ENCODE data around the gene MYH7B.

The MYH7B gene

DNA sequence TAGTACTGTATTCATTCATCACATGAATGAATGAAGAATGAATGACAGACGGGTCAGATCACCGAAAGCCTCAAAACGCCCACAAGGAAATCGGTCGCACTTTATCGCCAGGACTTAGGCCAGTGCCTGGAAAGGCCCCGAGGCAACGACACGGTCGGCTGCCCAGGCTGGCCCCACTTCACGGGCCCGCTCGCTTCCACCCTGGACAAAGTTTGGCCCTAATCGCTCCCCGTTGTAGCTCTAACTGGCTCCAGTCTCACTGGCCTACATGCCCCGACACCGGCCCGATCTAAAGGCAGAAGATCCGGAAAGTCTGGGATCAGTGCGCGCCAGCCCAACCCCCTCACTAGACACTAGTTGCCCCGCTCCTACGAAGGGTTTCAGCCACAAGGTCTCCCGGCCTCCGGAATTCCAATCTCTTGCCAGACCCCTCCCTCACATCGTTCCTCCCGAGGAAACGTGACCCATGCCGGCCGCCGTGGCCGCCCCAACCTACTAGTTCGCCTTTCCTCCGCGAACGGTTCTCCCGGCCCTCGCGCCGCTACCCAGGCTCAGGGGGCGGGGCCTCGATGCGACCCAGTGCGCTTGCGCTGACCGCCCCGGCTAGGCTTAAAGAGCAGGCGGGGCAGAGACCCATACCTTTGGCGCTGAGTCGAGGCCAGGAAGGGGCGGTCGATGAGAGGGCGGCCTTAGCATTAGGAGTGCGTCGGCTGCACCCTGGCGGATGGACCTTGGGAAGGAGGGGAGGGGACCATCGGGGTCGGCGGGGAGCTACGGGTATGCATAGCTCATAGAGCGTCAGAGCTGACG lies at the start of gene MYH7B, which contains the start of gene GSS:
TSS of gene MYH7B (plus strand) at position 638 of the 810 bp plus-strand sequence. CDS start 22,138 bp downstream, outside the sequence.
TSS of gene GSS (minus strand) at position 576 of the 810 bp plus-strand sequence. CDS start 3,954 bp downstream, outside the sequence.
- peak; percentile 99 for DNase-seq

DNA sequence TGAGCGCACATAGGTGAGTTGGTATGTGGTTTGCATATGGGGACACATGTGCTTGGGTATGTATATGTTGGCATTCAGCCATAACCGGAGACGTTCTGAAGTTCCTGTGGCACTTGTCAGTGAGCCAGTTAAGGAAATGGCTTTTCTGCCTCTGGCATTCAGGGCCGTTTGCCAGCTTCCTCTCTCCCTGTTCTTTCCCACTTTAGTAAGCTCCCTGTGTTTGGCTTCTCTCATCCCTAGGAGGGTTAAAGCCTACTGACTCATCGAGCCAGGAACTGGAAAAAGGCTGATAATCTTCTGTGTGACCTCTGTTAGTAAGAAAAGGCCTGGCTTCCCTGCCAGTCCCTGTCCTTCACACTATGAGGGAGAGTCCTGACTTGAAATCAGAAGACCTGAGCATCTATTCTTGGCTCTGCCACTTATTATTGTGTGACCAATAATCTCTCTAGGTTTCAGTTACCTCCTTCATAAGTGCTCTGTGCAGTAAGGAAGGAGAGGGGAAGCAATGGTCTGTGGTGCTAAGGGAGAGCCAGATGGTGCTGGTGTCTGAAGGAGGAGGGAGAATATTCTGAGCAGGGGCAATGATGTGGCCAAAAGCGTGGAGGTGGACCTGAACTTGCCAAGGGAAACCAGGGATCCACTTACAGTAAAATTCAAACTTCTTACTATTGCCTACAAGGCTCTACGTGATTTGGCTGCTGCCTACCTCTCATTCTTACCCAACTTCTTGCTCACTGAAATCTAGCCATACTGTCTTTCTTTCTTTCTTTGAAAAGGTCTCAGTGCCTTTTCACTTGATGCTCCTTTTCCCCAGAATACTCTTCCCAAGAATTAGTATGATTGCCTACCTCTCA lies 47.8 kb upstream of the MYH7B start:
- DNase-seq, result peak; percentile 59

DNA sequence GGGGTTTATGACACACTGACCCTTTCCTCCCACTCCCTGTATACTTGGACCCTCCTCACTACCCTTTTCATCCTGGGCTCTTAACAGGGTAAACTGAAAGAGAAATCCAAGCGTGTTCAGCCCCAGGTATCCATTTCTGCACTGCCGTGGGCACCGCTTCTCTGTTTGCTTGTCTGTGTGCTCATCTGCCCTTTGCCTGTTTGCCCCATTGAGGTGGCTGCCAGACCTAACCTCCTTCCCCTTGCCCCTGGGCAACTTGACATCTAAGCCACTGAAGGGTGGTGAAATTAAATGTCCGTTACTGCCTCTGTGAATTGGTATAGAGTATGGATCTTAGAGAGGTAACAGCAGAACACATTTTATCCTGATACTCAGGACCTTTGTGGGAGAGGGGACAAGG lies 40.5 kb upstream of the MYH7B start:
- DNase-seq, result no peak

DNA sequence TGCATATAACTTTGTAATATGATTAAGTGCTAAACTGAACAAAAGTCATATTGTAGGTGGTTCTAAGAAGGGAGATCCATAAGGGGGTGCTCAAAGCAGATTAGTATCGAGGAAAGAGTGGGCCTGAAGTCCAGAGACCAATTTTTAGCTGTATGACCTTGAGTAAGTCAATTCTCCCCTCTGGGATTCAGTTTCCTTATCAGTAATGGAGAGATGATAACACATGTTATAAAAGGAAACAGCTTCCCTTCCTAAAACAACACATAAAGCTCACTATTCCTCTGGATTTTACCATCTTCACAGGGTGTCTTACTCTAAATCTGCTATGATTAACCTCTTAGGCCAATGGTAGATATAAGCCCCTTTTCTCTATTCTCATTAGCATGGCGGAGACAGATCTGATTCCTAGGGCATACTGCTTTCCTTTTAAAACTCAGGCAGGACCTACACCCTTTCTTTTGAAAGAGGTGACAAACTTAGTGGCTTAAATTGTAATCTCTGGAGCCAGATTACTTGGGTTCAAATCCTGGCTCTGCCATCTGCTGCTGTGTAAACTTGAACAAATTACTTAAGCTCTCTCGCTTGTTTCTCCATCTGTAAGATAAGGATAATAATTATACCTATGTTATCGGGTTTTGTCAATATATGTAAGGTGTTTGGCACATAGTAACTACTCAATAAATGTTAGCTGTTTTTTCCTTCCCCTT lies 39.8 kb upstream of the MYH7B start:
- DNase-seq, result no peak

DNA sequence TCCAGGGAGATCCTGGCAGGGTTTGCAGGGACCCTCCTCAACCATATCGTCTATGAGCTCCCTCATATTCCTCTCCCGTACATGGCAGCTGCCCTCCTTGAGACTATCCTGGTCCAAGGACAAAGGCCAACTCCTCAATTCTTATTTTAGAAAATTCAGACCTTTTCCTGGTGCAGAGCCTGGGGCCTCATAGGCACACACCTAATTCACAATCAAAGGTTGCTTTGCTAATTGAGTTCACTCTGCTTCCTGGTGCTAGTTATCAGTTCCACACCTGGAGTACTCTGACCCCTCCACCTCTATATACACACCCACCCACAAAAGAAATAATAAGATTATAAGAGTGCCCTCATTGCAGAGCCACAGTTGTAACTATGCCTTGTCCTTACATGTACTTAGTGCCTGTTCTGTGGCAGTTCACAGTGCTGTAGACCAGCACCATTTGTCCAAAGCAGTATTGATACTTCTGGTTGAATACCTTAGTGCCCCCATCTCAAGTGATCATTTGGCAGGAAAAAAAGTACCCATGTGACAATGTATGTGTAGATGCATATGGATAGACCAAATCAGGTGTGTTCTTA lies 38.8 kb upstream of the MYH7B start:
- DNase-seq, result no peak

DNA sequence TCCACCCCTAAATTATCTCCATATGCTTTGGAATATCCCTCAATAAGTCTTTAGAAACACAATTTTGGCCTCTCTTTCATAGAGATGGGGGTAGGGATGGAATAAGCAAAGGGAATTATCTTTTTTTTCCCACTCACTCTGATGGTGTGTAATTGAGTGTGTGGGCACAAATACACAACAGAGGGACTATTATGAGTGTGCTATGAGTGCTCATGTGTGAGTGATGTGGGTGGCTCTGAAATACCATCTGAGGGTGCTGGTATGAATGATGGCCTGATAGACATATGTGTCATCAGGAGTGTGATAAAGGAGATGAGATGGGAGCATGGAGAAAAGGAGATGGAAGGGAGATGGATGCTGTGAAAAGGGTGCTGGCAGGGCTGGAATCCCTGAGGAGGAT lies 35.6 kb upstream of the MYH7B start:
- DNase-seq, result no peak

DNA sequence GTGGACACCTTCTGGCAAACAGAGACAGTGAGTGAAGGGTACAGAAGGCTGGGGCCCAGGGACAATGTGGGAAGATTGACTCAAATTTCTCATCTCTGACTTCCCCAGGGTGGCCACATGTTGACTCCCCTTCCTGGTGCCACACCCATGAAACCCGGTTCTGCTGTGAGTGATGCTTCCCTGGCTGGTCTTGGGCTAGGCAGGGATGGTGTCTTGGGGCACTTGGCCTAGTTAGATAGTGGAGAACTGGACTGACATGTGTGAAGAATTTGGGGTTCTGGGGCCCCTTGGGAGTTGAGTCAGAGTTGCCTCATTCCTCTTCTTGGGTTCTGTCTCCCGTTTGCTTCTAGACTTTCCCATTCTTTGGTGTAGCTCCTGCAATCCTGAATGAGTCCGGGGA lies 34.2 kb upstream of the MYH7B start:
- no peak for DNase-seq

DNA sequence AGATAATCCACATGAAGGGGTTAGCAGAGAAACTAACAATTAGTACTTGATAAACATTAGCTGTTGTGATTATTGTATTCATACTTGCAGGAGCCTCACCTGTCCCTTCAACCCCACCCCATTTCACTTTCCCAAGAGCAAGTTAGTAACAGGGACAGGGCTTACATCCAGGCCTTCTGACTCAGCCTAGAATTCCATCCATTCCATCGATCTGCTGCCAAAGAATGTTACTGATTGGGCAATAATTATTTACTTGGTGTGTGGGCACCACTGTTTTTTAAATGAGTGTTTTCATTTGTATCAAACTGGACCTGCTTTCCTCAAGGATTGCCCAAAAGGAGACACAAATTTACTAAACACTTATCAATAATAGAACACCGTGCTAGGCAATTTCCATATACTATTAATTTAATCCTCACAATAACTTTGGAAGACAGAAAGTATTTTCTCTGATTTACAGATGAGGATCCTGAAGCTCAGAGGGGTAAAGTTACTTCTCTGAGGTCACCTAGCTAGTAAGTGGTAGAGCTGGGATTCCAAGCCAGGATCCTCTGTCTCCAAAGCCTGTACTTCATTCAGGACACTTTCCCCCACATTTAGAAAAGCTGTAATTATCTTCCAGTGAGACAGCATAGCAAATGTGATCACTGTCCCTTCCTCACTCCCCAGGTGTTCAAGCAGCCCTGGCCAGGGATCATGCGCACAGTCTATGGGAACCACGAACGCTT lies 32.9 kb upstream of the MYH7B start:
- DNase-seq, result no peak

DNA sequence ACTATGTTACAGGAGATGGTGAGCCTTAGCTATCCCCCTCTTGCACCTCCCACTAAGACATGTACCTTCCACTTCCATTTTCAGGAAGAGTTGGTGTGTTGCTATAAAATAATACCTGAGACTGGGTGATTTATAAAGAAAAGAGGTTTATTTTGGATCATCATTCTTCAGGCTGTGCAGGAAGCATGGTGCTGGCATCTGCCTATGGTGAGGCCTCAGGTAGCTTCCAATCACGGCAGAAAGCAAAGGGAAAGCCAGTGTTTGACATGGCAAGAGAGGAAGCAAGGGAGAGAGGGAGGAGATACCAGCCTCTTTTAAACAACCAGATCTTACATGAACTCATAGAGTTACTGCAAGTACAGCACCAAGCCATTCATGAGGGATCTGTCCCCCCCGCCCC lies 32.3 kb upstream of the MYH7B start:
- DNase-seq, result no peak

DNA sequence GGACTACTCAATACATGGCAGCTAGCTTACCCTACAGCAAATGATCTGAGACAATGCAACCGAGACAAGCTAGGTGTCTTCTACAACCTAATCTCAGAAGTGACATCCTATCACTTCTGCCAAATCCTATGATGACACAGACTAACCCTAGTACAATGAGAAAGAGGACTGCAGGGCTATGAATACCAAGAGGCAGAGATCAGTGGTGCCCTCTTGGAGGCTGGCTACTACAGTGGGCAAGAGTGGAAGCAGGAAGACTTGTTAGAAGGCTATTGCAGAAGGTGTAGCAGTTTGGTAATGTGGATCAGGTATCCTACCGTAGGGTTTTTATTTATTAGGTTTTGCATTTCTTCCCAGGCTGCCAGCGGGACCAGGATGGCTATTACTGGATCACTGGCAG lies 30.3 kb upstream of the MYH7B start:
- DNase-seq, result no peak

DNA sequence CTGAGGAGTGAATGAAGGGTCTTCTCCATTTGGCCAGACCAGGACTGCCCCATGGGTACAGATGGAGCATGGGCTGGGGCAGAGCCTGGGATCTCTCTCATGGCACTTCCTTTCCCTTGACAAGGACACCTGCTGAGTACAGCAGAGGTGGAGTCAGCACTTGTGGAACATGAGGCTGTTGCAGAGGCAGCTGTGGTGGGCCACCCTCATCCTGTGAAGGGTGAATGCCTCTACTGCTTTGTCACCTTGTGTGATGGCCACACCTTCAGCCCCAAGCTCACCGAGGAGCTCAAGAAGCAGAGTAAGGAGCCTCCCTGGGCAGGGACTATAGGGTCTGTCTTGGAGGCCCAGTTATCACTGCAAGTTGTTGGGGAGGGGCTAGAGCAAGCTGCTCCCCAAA lies 29.7 kb upstream of the MYH7B start:
- no peak for DNase-seq

DNA sequence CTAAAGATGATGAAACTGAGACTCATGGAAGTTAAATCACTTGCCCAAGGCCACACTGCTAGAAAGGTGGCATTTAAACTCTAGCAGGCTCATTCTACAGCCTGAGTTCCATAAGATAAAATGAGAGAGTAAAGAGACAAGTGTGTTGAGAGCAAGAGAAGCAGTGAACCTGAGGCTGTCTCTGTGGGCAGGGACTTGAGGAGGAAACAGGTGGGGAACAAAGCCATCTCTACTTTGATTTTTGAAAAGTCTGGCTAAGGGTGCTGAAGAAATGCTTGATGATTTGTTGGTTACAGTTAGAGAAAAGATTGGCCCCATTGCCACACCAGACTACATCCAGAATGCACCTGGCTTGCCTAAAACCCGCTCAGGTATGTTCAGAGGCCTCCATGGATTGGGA lies 29.1 kb upstream of the MYH7B start:
- no peak for DNase-seq

DNA sequence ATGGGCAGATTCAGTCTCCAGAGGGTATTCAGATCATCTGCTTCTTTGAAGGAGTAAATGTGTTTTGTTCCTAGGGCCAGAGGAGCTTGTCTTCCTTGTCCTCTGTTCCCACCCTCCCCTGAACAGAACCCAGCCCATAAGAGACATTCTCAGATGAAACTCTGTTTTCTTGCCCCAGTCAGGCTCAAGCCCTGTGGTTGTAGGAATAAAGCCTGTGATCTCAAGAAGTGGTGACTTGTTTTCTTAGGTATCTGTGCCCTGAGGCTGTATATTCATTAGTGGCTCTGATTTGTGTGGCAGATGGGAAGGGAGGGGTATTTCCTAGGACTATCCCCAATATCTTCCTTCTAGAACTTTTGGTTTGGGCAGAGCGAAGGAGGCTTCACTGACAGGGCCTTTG lies 27.9 kb upstream of the MYH7B start:
- DNase-seq, result no peak

DNA sequence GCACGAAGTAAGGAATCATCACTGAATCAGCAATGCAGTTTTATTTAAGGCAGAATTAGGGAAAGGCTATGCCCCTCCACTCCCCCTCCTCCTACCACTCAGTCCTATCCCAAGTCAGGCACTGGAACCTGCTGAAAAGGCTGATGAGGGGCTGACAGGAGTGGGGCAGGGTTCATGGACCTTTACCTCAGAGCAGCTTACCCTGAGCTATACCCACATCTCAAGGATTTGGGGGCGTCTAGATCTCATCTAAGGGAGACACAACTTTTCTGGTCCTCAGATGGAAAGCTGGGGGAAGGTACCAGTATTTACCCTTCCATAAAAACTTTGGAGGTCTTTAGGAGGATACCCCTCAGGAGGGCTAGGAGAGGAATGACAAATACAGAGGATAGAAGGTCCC lies 27.3 kb upstream of the MYH7B start:
- DNase-seq, result no peak

DNA sequence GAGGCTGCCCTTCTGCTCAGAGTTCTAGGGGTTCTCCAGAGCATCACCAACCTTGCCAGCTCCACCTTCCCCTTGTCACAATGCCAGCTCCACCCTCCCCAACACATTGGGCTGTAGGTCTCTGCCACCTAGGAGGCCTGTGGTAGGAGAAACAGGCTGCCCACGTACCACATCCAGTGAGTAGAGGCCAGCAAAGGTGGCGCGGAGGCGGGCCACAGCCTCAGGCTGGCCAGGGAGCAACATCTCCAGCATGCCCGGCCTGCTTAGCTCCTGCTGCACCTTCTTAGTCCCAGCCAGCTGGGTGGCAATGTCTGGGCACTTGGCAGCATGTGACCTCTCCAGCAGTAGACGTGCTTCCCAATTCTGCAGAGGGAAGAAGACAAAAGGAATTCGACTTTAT lies 23.9 kb upstream of the MYH7B start:
- DNase-seq, result no peak

DNA sequence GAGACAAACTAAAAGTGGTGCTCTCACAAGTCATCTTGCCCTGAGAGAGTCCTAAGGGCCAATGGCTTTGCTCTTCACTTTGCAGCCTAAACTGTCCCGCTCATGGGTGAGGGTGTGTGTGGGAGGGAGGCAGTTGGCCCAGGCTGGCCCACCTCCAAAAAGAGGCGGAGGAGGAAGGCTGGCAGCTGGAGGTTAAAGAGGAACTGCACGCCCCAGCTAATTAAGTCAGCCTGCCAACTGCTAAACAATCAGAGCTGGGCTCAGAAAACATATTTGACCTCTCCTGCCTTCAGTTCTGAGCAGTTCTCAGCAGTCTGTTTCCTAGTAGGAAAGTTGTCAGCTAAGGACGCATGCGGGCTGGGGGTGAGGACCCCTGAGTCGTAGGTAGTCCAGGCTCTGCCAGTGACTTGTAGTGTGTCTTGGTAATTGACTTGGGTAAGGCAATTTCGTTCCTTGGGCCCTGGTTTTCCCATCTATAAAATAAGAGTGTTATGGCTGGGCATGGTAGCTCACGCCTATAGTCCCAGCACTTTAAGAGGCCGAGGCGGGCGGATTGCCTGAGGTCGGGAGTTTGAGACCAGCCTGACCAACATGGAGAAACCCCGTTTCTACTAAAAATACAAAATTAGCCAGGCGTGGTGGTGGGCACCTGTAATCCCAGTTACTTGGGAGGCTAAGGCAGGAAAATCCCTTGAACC lies 17.1 kb upstream of the MYH7B start:
- DNase-seq, result peak; percentile 67

DNA sequence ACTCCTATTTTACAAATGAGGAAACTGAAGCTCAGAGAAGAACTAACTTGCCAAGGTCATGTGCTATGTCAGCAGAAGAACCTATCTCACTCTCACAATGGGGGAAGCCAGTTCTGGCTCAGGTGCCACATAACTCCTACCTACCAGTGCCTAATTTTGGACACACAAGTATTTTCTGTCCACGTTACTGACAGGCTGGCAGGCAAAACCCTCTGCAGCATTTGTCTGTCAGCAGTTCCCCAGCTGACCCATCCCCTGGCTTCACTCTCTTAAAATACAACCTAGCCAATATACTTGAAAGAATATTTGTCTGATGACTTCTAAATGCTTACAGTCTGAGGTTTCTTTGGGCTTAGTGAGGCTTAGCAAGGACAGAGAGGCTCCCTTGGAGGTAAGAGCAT lies 15.6 kb upstream of the MYH7B start:
- DNase-seq, result no peak

DNA sequence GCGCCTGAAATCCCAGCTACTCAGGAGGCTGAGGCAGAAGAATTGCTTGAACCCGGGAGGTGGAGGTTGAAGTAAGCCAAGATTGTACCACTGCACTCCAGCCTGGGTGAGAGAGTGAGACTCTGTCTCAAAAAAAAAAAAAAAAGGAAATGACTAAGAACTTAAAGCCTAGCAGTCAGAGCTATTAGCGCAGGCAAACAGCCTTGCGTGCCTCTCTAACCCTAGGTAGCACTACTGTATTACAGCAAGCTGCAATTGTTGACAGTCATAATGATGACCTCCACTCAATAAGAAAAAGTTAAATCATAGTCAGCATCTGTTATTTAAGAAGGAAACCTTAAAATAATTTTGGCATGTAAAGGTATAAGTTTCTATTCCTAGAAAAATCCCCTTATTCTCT lies 14.4 kb upstream of the MYH7B start:
- DNase-seq, result no peak

DNA sequence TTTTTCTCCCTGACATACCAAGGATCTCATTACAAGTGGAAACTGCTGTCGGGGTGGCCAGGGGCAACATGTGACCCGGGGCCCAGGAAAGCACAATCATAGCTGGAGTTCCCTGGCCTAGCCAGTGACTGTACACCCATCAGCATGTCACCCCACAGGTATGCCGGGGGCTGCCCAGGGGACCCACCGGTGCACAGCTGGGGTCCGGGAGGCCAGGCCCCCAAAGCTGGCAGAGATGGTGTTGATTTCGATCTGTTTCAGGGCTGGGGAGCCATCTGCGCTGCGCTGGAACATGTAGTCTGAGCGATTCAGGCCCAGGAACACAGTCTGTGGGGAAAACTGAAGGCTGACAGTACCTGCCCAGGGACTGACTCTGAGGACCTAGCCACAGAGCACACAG lies 13.4 kb upstream of the MYH7B start:
- no peak for DNase-seq

DNA sequence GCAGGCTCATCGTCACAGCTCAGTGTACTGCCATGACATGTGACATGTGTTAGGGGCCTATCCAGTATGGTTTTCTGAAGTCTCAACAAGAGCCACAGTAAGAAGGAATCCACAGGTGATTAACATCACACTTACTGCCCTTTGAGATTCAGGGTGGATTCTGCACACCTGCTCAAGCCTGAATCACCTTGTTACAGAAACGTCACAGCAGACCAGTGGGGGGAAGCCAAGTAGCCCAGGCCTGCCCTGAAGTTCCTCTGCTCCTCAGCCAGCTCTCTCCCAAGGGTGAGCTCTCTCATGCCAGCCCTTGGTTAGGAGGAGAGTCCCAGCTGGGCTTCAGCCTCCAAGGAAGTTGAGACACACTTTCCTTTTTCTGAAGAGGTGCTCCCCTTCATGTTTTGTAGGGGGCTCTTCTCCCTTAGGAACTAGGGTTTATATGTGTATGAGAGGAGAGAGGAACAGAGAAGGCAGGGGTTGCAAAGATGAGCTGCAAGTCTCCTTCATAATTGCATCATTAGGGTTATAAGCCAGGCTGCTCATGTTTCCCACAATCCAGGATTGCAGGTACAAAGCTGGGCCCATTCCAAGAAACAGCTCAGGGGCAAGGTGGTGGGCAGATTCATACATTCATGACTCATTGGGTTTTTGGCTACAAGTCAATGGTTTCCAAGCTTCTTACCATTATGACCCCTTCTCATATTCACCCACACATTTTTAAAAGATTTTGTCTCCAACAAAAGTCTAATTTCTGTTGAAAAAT lies 11.7 kb upstream of the MYH7B start:
- no peak for DNase-seq
